SIG-M5 treated with dmso at 0.1 percent for 504 hours (cell line): ENCODE data around the gene SERINC5.

Experiments used
- DNase-seq: peaks from one replicate; lab custom pipeline; 2025; ENCODE audit not compliant: unreplicated experiment; lab: John Stamatoyannopoulos, UW

SERINC5 gene

GRCh38 chr5:80229902-80230255, 26.0 kb downstream of the SERINC5 start:
- no peak for DNase-seq

- DNase-seq, result no peak
These were observed 27.8 kb downstream of the SERINC5 start for GRCh38 chr5:80227979-80228596.

- DNase-seq, result no peak
These were observed 29.9 kb downstream of the SERINC5 start for GRCh38 chr5:80225934-80226326.

- no peak for DNase-seq
These were observed 30.5 kb downstream of the SERINC5 start for GRCh38 chr5:80225189-80225933.

- DNase-seq, result no peak
These were observed 32.3 kb downstream of the SERINC5 start for GRCh38 chr5:80223561-80223960.

GRCh38 chr5:80220245-80220897, 35.5 kb downstream of the SERINC5 start:
- no peak for DNase-seq

- no peak for DNase-seq
These were observed 36.5 kb downstream of the SERINC5 start for GRCh38 chr5:80219391-80219790.

- DNase-seq, result no peak
These were observed 38.2 kb downstream of the SERINC5 start for GRCh38 chr5:80217667-80218066.

GRCh38 chr5:80216753-80217596, 38.9 kb downstream of the SERINC5 start:
- DNase-seq, result no peak

GRCh38 chr5:80216096-80216495, 39.8 kb downstream of the SERINC5 start:
- DNase-seq, result no peak

- peak; percentile 52 for DNase-seq
These were observed 40.3 kb downstream of the SERINC5 start for GRCh38 chr5:80215523-80215922.

- DNase-seq, result peak; percentile 55
These were observed 42.4 kb downstream of the SERINC5 start for GRCh38 chr5:80213466-80213865.

- DNase-seq, result no peak
These were observed 43.6 kb downstream of the SERINC5 start for GRCh38 chr5:80212171-80212667.

GRCh38 chr5:80211327-80211726, 44.5 kb downstream of the SERINC5 start:
- no peak for DNase-seq

GRCh38 chr5:80210014-80210413, 45.8 kb downstream of the SERINC5 start:
- no peak for DNase-seq

- DNase-seq, result no peak
These were observed 47.5 kb downstream of the SERINC5 start for GRCh38 chr5:80208381-80208780.

GRCh38 chr5:80207832-80208231, 48.0 kb downstream of the SERINC5 start:
- no peak for DNase-seq

GRCh38 chr5:80206282-80206681, 49.6 kb downstream of the SERINC5 start:
- no peak for DNase-seq

GRCh38 chr5:80205846-80206245, 50.0 kb downstream of the SERINC5 start:
- DNase-seq, result no peak

GRCh38 chr5:80204808-80205614, 50.8 kb downstream of the SERINC5 start:
- peak; percentile 67 for DNase-seq
